HG02763 (cell line): ENCODE data around the gene SLC4A2.
A peak's percentile ranks its signal among the peaks of the same experiment; 100 is the strongest.

Experiments used
- ATAC-seq: cut with Tn5 transposase; IDR thresholded peaks from one replicate; pipeline ENCODE4 v1.9.1; 2021; ENCODE audit warnings: mild to moderate bottlenecking, moderate library complexity; ENCODE audit not compliant: unreplicated experiment

The SLC4A2 gene

DNA sequence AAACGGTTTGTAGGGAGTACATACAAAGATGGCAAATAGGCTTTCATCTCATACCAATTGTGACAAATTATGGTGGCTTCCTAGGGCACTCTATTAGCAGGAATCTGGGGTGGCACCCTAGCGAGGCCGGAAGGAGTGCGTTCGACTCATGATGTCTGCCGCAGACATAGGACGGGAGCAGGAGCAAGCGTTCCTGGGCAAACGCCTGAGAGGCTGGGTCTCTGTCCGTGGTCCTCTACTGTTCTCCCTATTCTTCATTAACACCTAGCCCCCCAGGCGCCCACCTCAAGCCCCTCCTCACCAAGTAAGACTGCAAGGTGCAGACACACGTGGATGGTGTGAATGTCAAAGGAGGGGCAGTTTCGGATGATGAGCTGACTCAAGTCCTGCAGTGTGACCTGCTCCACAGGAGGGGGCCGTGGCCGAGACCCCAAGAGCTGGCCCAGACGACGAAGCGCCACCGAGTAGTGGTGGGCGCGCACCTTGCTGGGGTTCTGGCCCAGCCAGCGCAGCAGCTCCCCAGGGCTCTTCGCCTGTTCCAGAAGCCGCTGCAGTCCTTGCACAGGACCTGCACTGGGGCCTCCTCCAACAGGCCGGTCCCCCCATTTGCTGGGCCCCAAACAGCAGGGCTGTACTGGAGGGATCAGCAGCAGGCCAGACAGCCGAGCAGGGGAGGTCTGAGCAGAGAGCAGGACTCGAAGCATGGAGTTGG, 20.0 kb downstream of the SLC4A2 start:
- ATAC-seq: no peak

- ATAC-seq: peak; percentile 1
Observed at GRCh38 chr7:151080067-151080521, 20.7 kb downstream of the SLC4A2 start.

DNA sequence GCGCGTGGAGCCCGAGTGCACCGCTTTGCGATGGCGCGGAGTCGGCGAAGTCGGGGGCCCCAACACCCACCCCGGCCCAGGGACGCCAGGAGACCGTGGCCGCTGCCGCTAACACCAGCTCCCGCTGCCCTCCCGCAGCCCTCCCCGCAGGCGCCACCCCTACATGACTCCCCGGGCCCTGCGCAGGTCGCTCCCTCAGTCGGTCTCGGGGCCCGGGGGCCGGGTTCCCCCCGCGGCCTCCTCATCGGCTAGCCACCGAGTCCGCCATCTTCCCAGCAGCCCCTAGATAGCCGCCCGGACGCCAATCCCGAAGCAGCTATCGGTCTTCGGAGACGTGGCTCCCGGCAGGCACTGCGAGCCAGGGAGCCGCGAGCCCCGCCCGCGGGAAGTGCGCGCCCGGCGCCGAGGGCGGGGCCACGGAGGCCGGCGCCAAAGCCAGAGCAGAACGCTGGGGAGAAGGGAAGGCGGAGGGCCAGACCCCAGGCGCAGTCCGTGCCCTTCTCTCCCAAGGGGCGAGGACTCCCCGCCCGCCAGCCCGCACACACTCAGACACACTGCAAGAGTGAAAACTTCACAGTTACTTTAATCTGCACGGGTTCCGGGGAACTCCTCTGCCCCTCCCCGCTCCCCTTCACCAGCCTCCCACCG, 21.3 kb downstream of the SLC4A2 start, which contains the start of gene FASTK:
FASTK (minus strand) TSS at position 288 of the 648 bp plus-strand sequence; CDS start at position 245, 43 bp downstream.
- peak; percentile 72 for ATAC-seq

- no peak for ATAC-seq
Observed at GRCh38 chr7:151081170-151082101, 22.0 kb downstream of the SLC4A2 start.

GRCh38 chr7:151082141-151083070, 23.0 kb downstream of the SLC4A2 start:
- ATAC-seq: no peak

DNA sequence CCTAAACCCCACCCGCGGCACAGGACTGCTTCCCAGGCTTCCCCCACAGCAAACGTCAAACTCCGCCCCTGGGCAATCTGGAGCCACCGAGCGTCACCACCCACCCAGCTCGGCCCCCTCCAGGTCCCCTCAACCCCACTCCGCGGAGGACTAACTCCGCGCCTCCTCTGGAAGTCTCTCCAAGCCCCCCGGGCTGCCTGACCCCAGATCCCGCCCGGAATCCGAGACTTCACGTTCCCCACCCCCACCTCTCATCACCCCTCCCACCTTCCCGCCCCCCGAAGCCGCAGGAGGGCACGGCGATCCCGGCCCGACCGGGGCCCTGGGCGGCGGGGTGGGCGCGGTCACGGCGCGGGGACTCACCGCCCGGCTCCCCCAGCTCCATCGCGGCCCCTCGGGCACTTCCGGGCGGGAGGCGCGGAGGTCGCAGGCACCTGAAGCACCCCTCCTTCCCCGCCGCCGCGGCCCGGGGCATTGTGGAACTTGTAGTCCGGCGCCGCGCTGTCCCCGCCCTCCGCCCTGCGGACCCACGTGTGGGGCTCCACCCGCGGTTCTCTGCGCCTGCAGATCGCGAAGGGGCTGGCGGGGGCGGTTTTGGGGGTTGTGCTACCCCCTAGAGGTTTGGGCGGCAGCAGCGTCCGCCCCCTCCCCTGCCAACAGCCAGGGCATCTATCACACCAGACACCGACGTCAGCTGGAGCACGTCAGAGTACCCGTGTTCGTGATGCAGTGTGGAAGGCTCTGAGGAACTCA, 23.9 kb downstream of the SLC4A2 start, which contains the start of gene TMUB1:
TMUB1 (minus strand) TSS at position 423 of the 753 bp plus-strand sequence. CDS start 930 bp downstream, outside the sequence.
- peak; percentile 51 for ATAC-seq

- no peak for ATAC-seq
Observed at GRCh38 chr7:151083824-151084160, 24.4 kb downstream of the SLC4A2 start.

- ATAC-seq: no peak
Observed at GRCh38 chr7:151085329-151085690, 25.9 kb downstream of the SLC4A2 start.

DNA sequence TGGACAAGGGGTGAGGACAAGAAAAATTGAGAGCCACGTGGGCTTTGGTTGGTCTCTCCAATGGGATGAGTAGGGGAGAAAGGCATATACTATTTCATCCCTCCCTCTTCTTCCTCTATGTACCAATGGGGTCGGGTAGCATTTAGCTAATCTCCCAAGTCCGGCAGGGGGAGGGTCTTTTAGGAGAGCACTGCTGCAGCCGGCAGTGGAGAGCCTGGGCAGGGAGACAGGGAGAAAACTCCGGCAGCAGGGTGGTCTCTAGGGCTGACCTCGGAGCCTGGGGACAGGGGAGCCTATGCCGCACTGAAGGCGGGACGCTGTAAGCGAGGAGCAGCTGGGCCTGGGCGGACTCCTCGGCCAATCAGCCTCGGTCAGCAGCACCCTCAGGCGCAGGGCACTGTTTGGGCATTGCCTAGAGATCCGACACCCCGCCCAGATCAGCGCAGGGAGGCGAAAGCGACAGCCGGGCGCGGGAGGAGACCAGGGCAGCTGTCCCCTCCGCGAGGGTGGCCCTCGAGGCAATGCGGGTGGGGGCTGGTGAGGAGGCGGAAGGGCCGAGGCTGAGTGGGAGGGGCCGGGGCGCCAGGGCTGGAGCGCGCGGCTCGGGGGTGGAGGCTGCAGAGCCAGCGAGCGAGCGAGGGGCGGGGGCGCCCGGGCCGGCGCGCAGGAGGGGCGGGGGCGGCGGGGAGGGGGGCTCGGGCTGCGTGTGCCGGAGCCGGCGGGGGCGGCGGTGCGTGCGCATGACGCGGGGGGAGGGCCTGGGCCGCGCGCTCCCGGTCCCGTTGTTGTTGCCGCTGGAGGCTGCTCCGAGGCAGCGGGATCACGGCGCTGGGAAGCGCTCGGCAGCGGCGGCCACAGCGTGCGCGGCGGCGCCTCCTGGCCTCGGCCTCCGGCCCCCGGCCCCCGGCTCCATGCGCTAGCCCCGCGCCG, 26.6 kb downstream of the SLC4A2 start, which contains the start of gene AGAP3:
AGAP3 (plus strand) TSS at position 785 of the 930 bp plus-strand sequence. CDS start 267 bp downstream, outside the sequence.
- ATAC-seq: peak; percentile 46

GRCh38 chr7:151086802-151087244, 27.4 kb downstream of the SLC4A2 start:
- no peak for ATAC-seq

DNA sequence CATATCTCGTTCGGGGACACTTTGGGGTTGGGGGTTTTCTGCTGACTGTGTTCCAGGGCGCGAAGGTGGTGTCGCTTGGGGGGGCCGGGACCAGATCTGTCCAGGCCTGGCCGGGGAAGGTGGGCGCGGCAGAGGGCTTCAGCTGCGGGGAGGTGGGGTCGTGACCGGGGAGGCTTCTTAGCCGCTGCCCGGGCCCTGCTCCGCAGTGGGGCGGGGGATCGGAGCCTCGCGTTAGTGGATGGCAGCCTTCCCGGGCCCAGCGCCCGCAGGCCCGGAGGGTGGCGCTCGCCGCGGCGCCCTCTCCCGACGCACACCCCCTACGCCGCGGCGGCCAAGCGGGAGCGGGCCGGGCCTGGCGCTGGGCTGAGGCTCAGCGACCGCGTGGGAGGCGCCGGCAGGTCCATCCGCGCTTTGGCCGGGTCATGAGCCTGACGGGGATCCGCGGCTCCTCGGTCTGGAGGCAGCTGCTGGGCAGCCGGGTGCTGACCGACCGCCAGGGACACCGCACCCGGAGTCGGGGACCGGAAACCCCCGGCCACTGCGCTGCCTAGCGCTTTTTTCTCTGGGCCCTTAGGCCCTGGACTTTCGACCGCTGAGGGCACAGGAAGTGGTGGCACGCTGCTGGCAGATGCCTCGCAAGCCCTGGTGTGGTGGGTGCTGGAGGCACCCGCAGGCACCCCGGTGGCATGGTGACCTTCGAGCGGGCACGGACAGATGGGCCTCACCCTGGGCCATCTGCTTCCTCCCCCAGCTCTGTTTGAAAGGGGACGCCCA, 28.0 kb downstream of the SLC4A2 start:
- no peak for ATAC-seq

- no peak for ATAC-seq
Observed at GRCh38 chr7:151088019-151088855, 28.8 kb downstream of the SLC4A2 start.

DNA sequence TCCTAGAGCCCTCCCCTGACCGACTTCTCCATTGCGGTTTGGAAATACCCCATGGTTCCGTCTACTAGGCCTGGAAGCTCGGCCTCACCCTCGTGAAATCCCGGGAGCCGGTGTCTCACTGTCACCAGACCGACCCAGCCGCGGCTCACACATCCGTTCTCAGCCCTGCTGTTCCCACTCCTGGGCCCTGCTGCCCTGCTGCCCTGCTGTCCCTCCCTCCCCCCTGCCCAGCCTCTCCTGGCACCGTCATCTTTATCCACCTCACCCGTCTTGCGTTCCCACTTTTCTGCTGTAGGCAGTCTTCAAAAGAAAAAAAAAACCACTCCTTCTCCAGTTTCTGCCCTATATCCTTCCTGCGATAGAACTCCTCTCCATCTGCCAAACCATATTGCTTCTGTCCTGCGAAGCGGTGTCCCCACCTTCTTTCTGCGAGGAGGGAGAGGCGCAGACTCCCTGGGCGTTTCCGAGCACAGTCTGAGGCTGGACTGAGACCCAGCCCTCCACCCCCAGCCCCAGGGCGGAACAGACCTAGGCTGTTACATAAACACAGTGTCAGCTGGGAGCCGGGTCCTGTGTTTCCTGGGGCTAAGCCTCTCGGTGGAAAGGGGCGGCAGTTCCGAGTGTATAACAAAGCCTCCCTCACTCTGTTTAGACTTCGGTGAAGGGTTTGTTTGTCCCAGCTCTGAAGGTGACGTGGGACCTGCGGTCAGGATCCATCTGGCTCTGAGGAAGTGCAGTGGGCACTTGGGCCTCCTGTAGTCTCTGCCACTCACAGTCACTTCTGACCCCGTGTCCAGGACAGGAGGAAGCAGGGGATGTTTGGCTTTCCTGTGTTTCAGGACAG, 29.7 kb downstream of the SLC4A2 start:
- ATAC-seq: no peak

GRCh38 chr7:151089893-151090730, 30.7 kb downstream of the SLC4A2 start:
- ATAC-seq: no peak

GRCh38 chr7:151091003-151091402, 31.6 kb downstream of the SLC4A2 start:
- no peak for ATAC-seq
